Ovary (tissue), 9 donors: ENCODE results near the gene ASB4. TPM values are rescaled to one million over a fixed set of nuclear protein-coding genes. Genes with fewer than 3 reads are reported as not detected.

Experiments used
- DNase-seq, 5 donors: peaks; one replicate each; pipeline ENCODE4 v3.0.0-alpha.2; 2019 to 2020
- H3K27ac ChIP-seq, 2 donors: fragments of 200-600 bp; one replicate each; pipeline versions ENCODE4 v1.5.1 to v1.8.0; 2019 to 2022
- H3K27me3 ChIP-seq: fragments of 200-600 bp; one replicate; pipeline ENCODE4 v1.8.0; 2022
- H3K36me3 ChIP-seq: fragments of 200-600 bp; sonication (generic); one replicate; pipeline ENCODE4 v1.5.1; 2019
- H3K4me1 ChIP-seq: one replicate; pipeline ENCODE4 v1.8.1; 2013; ENCODE audit warnings: mild to moderate bottlenecking, moderate library complexity; ENCODE audit not compliant: insufficient read depth
- H3K4me3 ChIP-seq: fragments of 200-600 bp; sonication (generic); one replicate; pipeline ENCODE4 v1.5.1; 2017
- H3K9me3 ChIP-seq, 2 donors: fragments of 200-600 bp in 1 of 2; sonication (generic) in 1 of 2; one replicate each; pipeline versions ENCODE4 v1.5.1 to v1.8.1; 2013 to 2019; ENCODE audit warnings: mild to moderate bottlenecking in 1 of 2, moderate library complexity in 1 of 2
- CTCF ChIP-seq, 3 donors: fragments of 450-650 bp in 2 of 3; fragments of 200-600 bp in 1 of 3; IDR thresholded peaks; one replicate each; pipeline versions ENCODE4 v1.5.1 to v1.8.0; 2016 to 2022; ENCODE audit warnings: antibody characterized with exemption in 3 of 3, mild to moderate bottlenecking in 1 of 3
- EP300 ChIP-seq: sonication (generic); formaldehyde crosslinking; IDR thresholded peaks from one replicate; pipeline ENCODE4 v1.6.1; 2017; ENCODE audit warnings: antibody characterized with exemption
- POLR2A ChIP-seq: fragments of 450-650 bp; IDR thresholded peaks from one replicate; pipeline ENCODE4 v1.6.1; 2017; ENCODE audit warnings: antibody characterized with exemption, mild to moderate bottlenecking, moderate library complexity
- WGBS, 3 donors: extraction: QIAGEN DNeasy Blood & Tissue Kit in 1 of 3; methylation state at CpG; one replicate each; pipeline versions ENCODE4 v1.1.5 to v1.1.7; 2013 to 2017; 5-methylcytosine and 5-hydroxymethylcytosine counted together
- intact Hi-C, 4 donors: fragments of 100-400 bp; cut with DNase I; formaldehyde crosslinking; loops; one replicate each; pipeline versions ENCODE4 v1.11.0 to v1.15.1; 2022 to 2023
- polyA plus RNA-seq, 2 donors: library from polyadenylated mRNA; stranded (reverse); fragments of 200-250 nt in 1 of 2; fragments of 350-450 nt in 1 of 2; fragmentation: Illumina TruSeq in 1 of 2; extraction: RNeasy Lipid Tissue Mini Kit (QIAGEN cat#74804) in 1 of 2; gene quantifications; one replicate each; pipeline ENCODE4 v1.2.3, GENCODE V29; 2013 to 2014
- total RNA-seq, 7 donors: library from RNA; depleted of rRNA in 2 of 7; stranded (reverse); fragments of >200 nt in 2 of 7; fragmentation: NEBNext Ultra II Directional in 3 of 7; extraction: Animal tissue kit (Norgen Biotek cat#: 25700) in 3 of 7; gene quantifications; one replicate each; pipeline versions ENCODE4 v1.1.0 to v1.2.4, GENCODE V29; 2016 to 2023
- donor health status: DM: no; HTN: no; CAD: no; lungs with moderate emphysema.
- donor health status: DM: no; HTN: no; CAD: no.
- donor health status: Bipolar disorder and iron deficiency.
- donor health status: DM: yes; HTN: yes; CAD: no.
- donor health status: DM: no; HTN: no; CAD: no.
- donor health status: DM: yes; HTN: yes; CAD: no.

Gene ASB4
- total and polyA plus RNA-seq, 9 donors: 0.11 to 2.0 (median 0.24) TPM

GRCh38 chr7:95476904-95477594 is 8.7 kb upstream of the ASB4 start:
- Histone ChIP-seq H3K4me1 (peaks cover 7% of the 10 kb centered on the region), H3K9me3 (no peaks in the 10 kb centered on the region), H3K4me3 (no peak overlapping the region), H3K36me3 (no peaks in the 10 kb centered on the region), H3K27ac (no peak overlapping the region), H3K27me3 (no peaks in the 10 kb centered on the region)
- intact Hi-C loops: loop anchor here in 1 of 4 donors (5.0 kb wide), 1 partner anchor 1025 kb away; no protein-coding TSS in a partner anchor
- TF ChIP-seq POLR2A: no peak
- TF ChIP-seq CTCF (IDR thresholded peaks at IDR 0.05): peak; percentile 61 to 73 (median 65)
- WGBS, 3 donors: 7% methylated on average over 11 of the region's 11 CpGs
- peak; percentile 61 to 81 (median 67) for DNase-seq

GRCh38 chr7:95478272-95479037 is 7.3 kb upstream of the ASB4 start:
- Histone ChIP-seq H3K27ac (no peak overlapping the region), H3K4me1 (peaks cover 3% of the 10 kb centered on the region), H3K4me3 (no peak overlapping the region), H3K27me3 (no peaks in the 10 kb centered on the region), H3K36me3 (no peaks in the 10 kb centered on the region), H3K9me3 (no peaks in the 10 kb centered on the region)
- peak in 4 of 5 donors; percentile 19 to 30 (median 26) for DNase-seq
- WGBS, 3 donors: 13 to 27% (median 13%) methylated on average over 18 of the region's 18 CpGs
- intact Hi-C loops: loop anchor here in 1 of 4 donors (5.0 kb wide), 1 partner anchor 1026 kb away; no protein-coding TSS in a partner anchor
- no peak for TF ChIP-seq POLR2A
- peak in 1 of 3 donors; percentile 35 for TF ChIP-seq CTCF (IDR thresholded peaks at IDR 0.05)
- no peak for TF ChIP-seq EP300

GRCh38 chr7:95479992-95480624 is 5.6 kb upstream of the ASB4 start:
- no peaks in the 10 kb centered on the region for H3K27me3 ChIP-seq
- no peak for TF ChIP-seq CTCF (IDR thresholded peaks at IDR 0.05)
- TF ChIP-seq EP300: no peak
- TF ChIP-seq POLR2A: no peak
- no peaks in the 10 kb centered on the region for H3K36me3 ChIP-seq
- DNase-seq: no peak
- intact Hi-C loops: loop anchor here in 1 of 4 donors (5.0 kb wide), 1 partner anchor 1028 kb away; no protein-coding TSS in a partner anchor
- H3K9me3 ChIP-seq: no peaks in the 10 kb centered on the region
- peaks cover 3% of the 10 kb centered on the region for H3K4me1 ChIP-seq
- no peak overlapping the region for H3K27ac ChIP-seq
- no peak overlapping the region for H3K4me3 ChIP-seq

- no peaks in the 10 kb centered on the region for H3K27me3 ChIP-seq
- 85 to 94% (median 90%) methylated on average over 3 of the region's 3 CpGs for WGBS, 3 donors
- H3K4me3 ChIP-seq: no peak overlapping the region
- H3K9me3 ChIP-seq: no peaks in the 10 kb centered on the region
- no peak for TF ChIP-seq CTCF (IDR thresholded peaks at IDR 0.05)
- TF ChIP-seq EP300: no peak
- no peak for TF ChIP-seq POLR2A
- peaks cover 3% of the 10 kb centered on the region for H3K4me1 ChIP-seq
- intact Hi-C loops: no loop called here
- no peak overlapping the region for H3K27ac ChIP-seq
- DNase-seq: no peak
- no peaks in the 10 kb centered on the region for H3K36me3 ChIP-seq
These were observed 4.2 kb upstream of the ASB4 start for GRCh38 chr7:95481271-95482165.
